ENCODE results near the gene GAPVD1.
"Not testable (repeated sequence)": the region's sequence is repeated elsewhere in the genome, so short reads cannot be mapped to it uniquely, and the experiment has no call there.

The GAPVD1 gene

GRCh38 chr9:125280945-125281344 lies 19.3 kb downstream of the GAPVD1 start:
- no peak overlapping the region for H3K4me2 ChIP-seq (ENCODE audit: low read length)
- H2AFZ ChIP-seq (ENCODE audit: low read depth, low read length), result no peak overlapping the region
- no peak overlapping the region for H3K27ac ChIP-seq (ENCODE audit: low read length)
- no peaks in the 10 kb centered on the region for H3K27me3 ChIP-seq (ENCODE audit: low read depth, low read length)
- no peaks in the 10 kb centered on the region for H3K36me3 ChIP-seq (replicated peaks; ENCODE audit: low read depth, low read length)
- TF ChIP-seq CTCF (IDR thresholded peaks at IDR 0.05; ENCODE audit: low read depth, low read length), result no peak
- no peak for TF ChIP-seq EZH2phosphoT487 (IDR thresholded peaks at IDR 0.05; ENCODE audit: low read depth)
- H3K4me1 ChIP-seq (ENCODE audit: low read length), result no peaks in the 10 kb centered on the region
- H3K9me3 ChIP-seq (ENCODE audit: insufficient read depth, low read length), result no peaks in the 10 kb centered on the region
- no peak overlapping the region for H3K4me3 ChIP-seq (ENCODE audit: low read length)
- H3K79me2 ChIP-seq (ENCODE audit: low read length), result peaks cover 87% of the 10 kb centered on the region
- no peak overlapping the region for H3K9ac ChIP-seq (ENCODE audit: low read length)
- H4K20me1 ChIP-seq (ENCODE audit: insufficient read depth, low read length), result peaks cover 20% of the 10 kb centered on the region

GRCh38 chr9:125284855-125285254 lies 23.2 kb downstream of the GAPVD1 start:
- Histone ChIP-seq H3K9me3 (ENCODE audit: insufficient read depth, low read length) (no peaks in the 10 kb centered on the region), H3K9ac (ENCODE audit: low read length) (no peak overlapping the region), H3K4me3 (ENCODE audit: low read length) (no peak overlapping the region), H3K4me2 (ENCODE audit: low read length) (no peak overlapping the region), H2AFZ (ENCODE audit: low read depth, low read length) (no peak overlapping the region), H3K27ac (ENCODE audit: low read length) (no peak overlapping the region), H3K79me2 (ENCODE audit: low read length) (peaks cover 78% of the 10 kb centered on the region), H3K27me3 (ENCODE audit: low read depth, low read length) (no peaks in the 10 kb centered on the region), H3K4me1 (ENCODE audit: low read length) (no peaks in the 10 kb centered on the region), H4K20me1 (ENCODE audit: insufficient read depth, low read length) (peaks cover 28% of the 10 kb centered on the region), H3K36me3 (replicated peaks; ENCODE audit: low read depth, low read length) (no peaks in the 10 kb centered on the region)
- no peak for TF ChIP-seq EZH2phosphoT487 (IDR thresholded peaks at IDR 0.05; ENCODE audit: low read depth)
- TF ChIP-seq CTCF (IDR thresholded peaks at IDR 0.05; ENCODE audit: low read depth, low read length), result no peak

- H3K27ac ChIP-seq (ENCODE audit: low read length); H3K9ac ChIP-seq (ENCODE audit: low read length); H3K4me1 ChIP-seq (ENCODE audit: low read length); H3K27me3 ChIP-seq (ENCODE audit: low read depth, low read length); H3K36me3 ChIP-seq (replicated peaks; ENCODE audit: low read depth, low read length); H3K4me2 ChIP-seq (ENCODE audit: low read length); H3K4me3 ChIP-seq (ENCODE audit: low read length); H3K9me3 ChIP-seq (ENCODE audit: insufficient read depth, low read length); H2AFZ ChIP-seq (ENCODE audit: low read depth, low read length): not testable (repeated sequence)
- Histone ChIP-seq H4K20me1 (ENCODE audit: insufficient read depth, low read length) (peaks cover 46% of the 10 kb centered on the region), H3K79me2 (ENCODE audit: low read length) (peaks cover 78% of the 10 kb centered on the region)
Measured at GRCh38 chr9:125286935-125287433, 25.4 kb downstream of the GAPVD1 start.

- no peaks in the 10 kb centered on the region for H3K9me3 ChIP-seq (ENCODE audit: insufficient read depth, low read length)
- H3K4me1 ChIP-seq (ENCODE audit: low read length), result peaks cover 7% of the 10 kb centered on the region
- TF ChIP-seq CTCF (IDR thresholded peaks at IDR 0.05; ENCODE audit: low read depth, low read length), result no peak
- TF ChIP-seq EZH2phosphoT487 (IDR thresholded peaks at IDR 0.05; ENCODE audit: low read depth), result no peak
- H3K79me2 ChIP-seq (ENCODE audit: low read length), result peaks cover 65% of the 10 kb centered on the region
- no peak overlapping the region for H3K27ac ChIP-seq (ENCODE audit: low read length)
- no peak overlapping the region for H2AFZ ChIP-seq (ENCODE audit: low read depth, low read length)
- H3K9ac ChIP-seq (ENCODE audit: low read length), result no peak overlapping the region
- H3K4me2 ChIP-seq (ENCODE audit: low read length), result no peak overlapping the region
- H3K36me3 ChIP-seq (replicated peaks; ENCODE audit: low read depth, low read length), result peaks cover 2% of the 10 kb centered on the region
- no peak overlapping the region for H3K4me3 ChIP-seq (ENCODE audit: low read length)
- peaks cover 42% of the 10 kb centered on the region for H4K20me1 ChIP-seq (ENCODE audit: insufficient read depth, low read length)
- H3K27me3 ChIP-seq (ENCODE audit: low read depth, low read length), result no peaks in the 10 kb centered on the region
Measured at GRCh38 chr9:125293134-125293533, 31.5 kb downstream of the GAPVD1 start.

- TF ChIP-seq EZH2phosphoT487 (IDR thresholded peaks at IDR 0.05; ENCODE audit: low read depth) (no peak), CTCF (IDR thresholded peaks at IDR 0.05; ENCODE audit: low read depth, low read length) (no peak)
- no peak overlapping the region for H3K4me2 ChIP-seq (ENCODE audit: low read length)
- H2AFZ ChIP-seq (ENCODE audit: low read depth, low read length), result no peak overlapping the region
- H3K9me3 ChIP-seq (ENCODE audit: insufficient read depth, low read length), result no peaks in the 10 kb centered on the region
- peaks cover 19% of the 10 kb centered on the region for H4K20me1 ChIP-seq (ENCODE audit: insufficient read depth, low read length)
- H3K4me3 ChIP-seq (ENCODE audit: low read length), result no peak overlapping the region
- no peak overlapping the region for H3K27ac ChIP-seq (ENCODE audit: low read length)
- H3K4me1 ChIP-seq (ENCODE audit: low read length), result peaks cover 7% of the 10 kb centered on the region
- H3K9ac ChIP-seq (ENCODE audit: low read length), result no peak overlapping the region
- peaks cover 3% of the 10 kb centered on the region for H3K36me3 ChIP-seq (replicated peaks; ENCODE audit: low read depth, low read length)
- peaks cover 40% of the 10 kb centered on the region for H3K79me2 ChIP-seq (ENCODE audit: low read length)
- H3K27me3 ChIP-seq (ENCODE audit: low read depth, low read length), result no peaks in the 10 kb centered on the region
Measured at GRCh38 chr9:125295657-125296056, 34.0 kb downstream of the GAPVD1 start.
